Measurements from ENCODE around the gene KDM1A.

The KDM1A gene

GRCh38 chr1:22971161-22971560, 48.1 kb upstream of the KDM1A start:
- no peak for ATAC-seq
- no peak for TF ChIP-seq ZFP30 (CRISPR knock-in tag; IDR thresholded peaks at IDR 0.05)
- TF ChIP-seq TSHZ2 (CRISPR knock-in tag; IDR thresholded peaks at IDR 0.05), result no peak
- no peak for TF ChIP-seq ISL1 (CRISPR knock-in tag; IDR thresholded peaks at IDR 0.05)
- no peak for TF ChIP-seq ESRRG (CRISPR knock-in tag; IDR thresholded peaks at IDR 0.05)
- no peak for TF ChIP-seq ZNF70 (CRISPR knock-in tag; IDR thresholded peaks at IDR 0.05)
- TF ChIP-seq PPARA (CRISPR knock-in tag; IDR thresholded peaks at IDR 0.05; ENCODE audit: borderline replicate concordance), result no peak
- TF ChIP-seq TOX (CRISPR knock-in tag; IDR thresholded peaks at IDR 0.05; ENCODE audit: borderline replicate concordance), result no peak
- TF ChIP-seq ZFP3 (CRISPR knock-in tag; IDR thresholded peaks at IDR 0.05), result no peak
- no peak for TF ChIP-seq CREB5 (CRISPR knock-in tag; IDR thresholded peaks at IDR 0.05; ENCODE audit: low read depth)
- no peak for TF ChIP-seq CSRNP3 (CRISPR knock-in tag; IDR thresholded peaks at IDR 0.05)
- no peak for TF ChIP-seq RARB (CRISPR knock-in tag; IDR thresholded peaks at IDR 0.05)
- TF ChIP-seq OSR1 (CRISPR knock-in tag; IDR thresholded peaks at IDR 0.05), result no peak
- no peak for TF ChIP-seq ZNF8 (CRISPR knock-in tag; IDR thresholded peaks at IDR 0.05)

GRCh38 chr1:22971611-22972405, 47.5 kb upstream of the KDM1A start:
- TF ChIP-seq GLIS3 (CRISPR knock-in tag; IDR thresholded peaks at IDR 0.05), result no peak
- no peak for TF ChIP-seq TOX (CRISPR knock-in tag; IDR thresholded peaks at IDR 0.05; ENCODE audit: borderline replicate concordance)
- no peak for TF ChIP-seq ZNF70 (CRISPR knock-in tag; IDR thresholded peaks at IDR 0.05)
- no peak for TF ChIP-seq ZFP30 (CRISPR knock-in tag; IDR thresholded peaks at IDR 0.05)
- TF ChIP-seq POU6F1 (CRISPR knock-in tag; IDR thresholded peaks at IDR 0.05; ENCODE audit: borderline replicate concordance, low read depth), result no peak
- TF ChIP-seq OSR1 (CRISPR knock-in tag; IDR thresholded peaks at IDR 0.05), result no peak
- no peak for TF ChIP-seq CSDC2 (CRISPR knock-in tag; IDR thresholded peaks at IDR 0.05)
- TF ChIP-seq ZNF565 (CRISPR knock-in tag; conservative IDR thresholded peaks at IDR 0.05; ENCODE audit: low read depth), result no peak
- TF ChIP-seq ARNTL (CRISPR knock-in tag; IDR thresholded peaks at IDR 0.05; ENCODE audit: borderline replicate concordance, low read depth), result no peak
- no peak for TF ChIP-seq PPARA (CRISPR knock-in tag; IDR thresholded peaks at IDR 0.05; ENCODE audit: borderline replicate concordance)
- TF ChIP-seq CREB5 (CRISPR knock-in tag; IDR thresholded peaks at IDR 0.05; ENCODE audit: low read depth), result no peak
- no peak for TF ChIP-seq BACH2 (CRISPR knock-in tag; IDR thresholded peaks at IDR 0.05; ENCODE audit: borderline replicate concordance)
- no peak for TF ChIP-seq RARB (CRISPR knock-in tag; IDR thresholded peaks at IDR 0.05)
- no peak for TF ChIP-seq ZNF8 (CRISPR knock-in tag; IDR thresholded peaks at IDR 0.05)
- TF ChIP-seq PATZ1 (CRISPR knock-in tag; IDR thresholded peaks at IDR 0.05; ENCODE audit: borderline replicate concordance), result no peak
- TF ChIP-seq ESRRG (CRISPR knock-in tag; IDR thresholded peaks at IDR 0.05), result no peak
- TF ChIP-seq SNAI2 (CRISPR knock-in tag; IDR thresholded peaks at IDR 0.05), result no peak
- no peak for TF ChIP-seq TSHZ2 (CRISPR knock-in tag; IDR thresholded peaks at IDR 0.05)
- TF ChIP-seq CSRNP3 (CRISPR knock-in tag; IDR thresholded peaks at IDR 0.05), result no peak
- ATAC-seq, result no peak

Measured in SK-N-SH treated with all-trans-retinoic acid at 6 μM for 48 hours (cell line).